Brain microvascular endothelial cell (primary cell): ENCODE data around the gene SERPIND1.

Source experiments
- DNase-seq: peaks from one replicate; pipeline ENCODE4 v3.0.0-alpha.2; 2020
- H3K27ac ChIP-seq: fragments of 250-450 bp; sonication (Bioruptor Pico); 2 replicates; pipeline ENCODE4 v1.5.1; 2020; ENCODE audit warnings: mild to moderate bottlenecking, moderate library complexity
- H3K27me3 ChIP-seq: fragments of 250-450 bp; sonication (Bioruptor Pico); replicated peaks from 2 replicates; pipeline ENCODE4 v1.5.1; 2020; ENCODE audit warnings: mild to moderate bottlenecking
- H3K36me3 ChIP-seq: fragments of 250-450 bp; sonication (Bioruptor Pico); replicated peaks from 2 replicates; pipeline ENCODE4 v1.5.1; 2020; ENCODE audit warnings: mild to moderate bottlenecking
- H3K4me3 ChIP-seq: 2 replicates; pipeline ENCODE4 v1.5.1; 2011; ENCODE audit warnings: low read depth, mild to moderate bottlenecking, control low read depth, low read length, moderate library complexity
- in situ Hi-C: cut with HindIII; loops from 2 replicates; pipeline ENCODE4 v1.10.0; 2017; ENCODE audit warnings: low sequenced_read_pairs, low pct_ligation_motif_present
- TF ChIP-seq, protein P1 (sequence below): IDR thresholded peaks from 2 replicates; pipeline ENCODE4 v1.5.1; 2011; ENCODE audit warnings: low read depth, mild to moderate bottlenecking, moderate library complexity, low read length, control low read depth, inconsistent platforms; ENCODE audit errors: missing control alignments

SERPIND1 gene

DNA sequence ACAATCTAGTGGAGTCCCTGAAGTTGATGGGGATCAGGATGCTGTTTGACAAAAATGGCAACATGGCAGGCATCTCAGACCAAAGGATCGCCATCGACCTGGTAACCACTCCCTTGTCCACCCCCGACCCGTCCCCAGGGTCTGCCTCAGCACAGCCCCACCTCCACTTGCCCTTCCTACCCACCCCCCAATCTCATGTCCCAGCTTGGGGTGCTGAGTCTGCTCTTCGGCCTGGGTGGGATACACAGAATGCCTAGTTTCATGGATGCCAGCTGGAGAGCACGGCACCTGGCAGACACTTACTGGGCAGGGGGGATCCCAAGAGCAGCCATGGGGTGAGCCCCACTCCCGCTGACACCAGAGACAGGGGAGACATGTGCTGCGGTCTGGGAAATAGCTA lies 12.1 kb downstream of the SERPIND1 start:
- no peak overlapping the region for H3K27ac ChIP-seq
- no peak overlapping the region for H3K4me3 ChIP-seq
- TF ChIP-seq, protein P1, sequence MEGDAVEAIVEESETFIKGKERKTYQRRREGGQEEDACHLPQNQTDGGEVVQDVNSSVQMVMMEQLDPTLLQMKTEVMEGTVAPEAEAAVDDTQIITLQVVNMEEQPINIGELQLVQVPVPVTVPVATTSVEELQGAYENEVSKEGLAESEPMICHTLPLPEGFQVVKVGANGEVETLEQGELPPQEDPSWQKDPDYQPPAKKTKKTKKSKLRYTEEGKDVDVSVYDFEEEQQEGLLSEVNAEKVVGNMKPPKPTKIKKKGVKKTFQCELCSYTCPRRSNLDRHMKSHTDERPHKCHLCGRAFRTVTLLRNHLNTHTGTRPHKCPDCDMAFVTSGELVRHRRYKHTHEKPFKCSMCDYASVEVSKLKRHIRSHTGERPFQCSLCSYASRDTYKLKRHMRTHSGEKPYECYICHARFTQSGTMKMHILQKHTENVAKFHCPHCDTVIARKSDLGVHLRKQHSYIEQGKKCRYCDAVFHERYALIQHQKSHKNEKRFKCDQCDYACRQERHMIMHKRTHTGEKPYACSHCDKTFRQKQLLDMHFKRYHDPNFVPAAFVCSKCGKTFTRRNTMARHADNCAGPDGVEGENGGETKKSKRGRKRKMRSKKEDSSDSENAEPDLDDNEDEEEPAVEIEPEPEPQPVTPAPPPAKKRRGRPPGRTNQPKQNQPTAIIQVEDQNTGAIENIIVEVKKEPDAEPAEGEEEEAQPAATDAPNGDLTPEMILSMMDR = no peak
- no peaks in the 10 kb centered on the region for H3K27me3 ChIP-seq
- peaks cover 29% of the 10 kb centered on the region for H3K36me3 ChIP-seq
- no peak for DNase-seq
- in situ Hi-C loops = no loop called here

DNA sequence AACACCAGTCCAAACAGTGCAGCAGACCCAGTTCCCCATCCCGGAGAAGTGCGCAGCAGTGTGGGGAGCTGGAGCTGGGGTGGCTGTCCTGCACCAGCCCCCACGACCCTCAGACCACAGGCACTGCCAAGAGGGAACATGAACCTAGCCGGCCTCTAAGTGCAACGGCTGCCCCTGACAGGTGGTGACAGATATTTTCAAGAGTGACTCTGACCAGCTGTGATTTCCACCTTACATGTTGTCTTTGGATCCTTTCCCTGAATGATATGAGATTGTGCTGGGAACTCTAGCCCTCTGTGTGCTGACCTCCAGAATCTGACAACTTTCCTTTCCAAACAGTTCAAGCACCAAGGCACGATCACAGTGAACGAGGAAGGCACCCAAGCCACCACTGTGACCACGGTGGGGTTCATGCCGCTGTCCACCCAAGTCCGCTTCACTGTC lies 12.6 kb downstream of the SERPIND1 start:
- Histone ChIP-seq H3K36me3 (peaks cover 32% of the 10 kb centered on the region), H3K4me3 (no peak overlapping the region), H3K27ac (no peak overlapping the region), H3K27me3 (no peaks in the 10 kb centered on the region)
- TF ChIP-seq, protein P1 = no peak
- in situ Hi-C loops = no loop called here
- DNase-seq = no peak

DNA sequence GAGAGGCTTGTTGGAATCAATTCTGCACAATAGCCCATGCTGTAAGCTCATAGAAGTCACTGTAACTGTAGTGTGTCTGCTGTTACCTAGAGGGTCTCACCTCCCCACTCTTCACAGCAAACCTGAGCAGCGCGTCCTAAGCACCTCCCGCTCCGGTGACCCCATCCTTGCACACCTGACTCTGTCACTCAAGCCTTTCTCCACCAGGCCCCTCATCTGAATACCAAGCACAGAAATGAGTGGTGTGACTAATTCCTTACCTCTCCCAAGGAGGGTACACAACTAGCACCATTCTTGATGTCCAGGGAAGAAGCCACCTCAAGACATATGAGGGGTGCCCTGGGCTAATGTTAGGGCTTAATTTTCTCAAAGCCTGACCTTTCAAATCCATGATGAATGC lies 13.3 kb downstream of the SERPIND1 start:
- DNase-seq = no peak
- peaks cover 32% of the 10 kb centered on the region for H3K36me3 ChIP-seq
- in situ Hi-C loops = no loop called here
- H3K27ac ChIP-seq = no peak overlapping the region
- TF ChIP-seq, protein P1 = no peak
- H3K27me3 ChIP-seq = no peaks in the 10 kb centered on the region
- H3K4me3 ChIP-seq = no peak overlapping the region

- TF ChIP-seq, protein P1 = no peak
- DNase-seq = no peak
- no peak overlapping the region for H3K4me3 ChIP-seq
- peaks cover 37% of the 10 kb centered on the region for H3K36me3 ChIP-seq
- in situ Hi-C loops = no loop called here
- no peaks in the 10 kb centered on the region for H3K27me3 ChIP-seq
- no peak overlapping the region for H3K27ac ChIP-seq
These were observed 14.1 kb downstream of the SERPIND1 start for GRCh38 chr22:20787746-20788626.

DNA sequence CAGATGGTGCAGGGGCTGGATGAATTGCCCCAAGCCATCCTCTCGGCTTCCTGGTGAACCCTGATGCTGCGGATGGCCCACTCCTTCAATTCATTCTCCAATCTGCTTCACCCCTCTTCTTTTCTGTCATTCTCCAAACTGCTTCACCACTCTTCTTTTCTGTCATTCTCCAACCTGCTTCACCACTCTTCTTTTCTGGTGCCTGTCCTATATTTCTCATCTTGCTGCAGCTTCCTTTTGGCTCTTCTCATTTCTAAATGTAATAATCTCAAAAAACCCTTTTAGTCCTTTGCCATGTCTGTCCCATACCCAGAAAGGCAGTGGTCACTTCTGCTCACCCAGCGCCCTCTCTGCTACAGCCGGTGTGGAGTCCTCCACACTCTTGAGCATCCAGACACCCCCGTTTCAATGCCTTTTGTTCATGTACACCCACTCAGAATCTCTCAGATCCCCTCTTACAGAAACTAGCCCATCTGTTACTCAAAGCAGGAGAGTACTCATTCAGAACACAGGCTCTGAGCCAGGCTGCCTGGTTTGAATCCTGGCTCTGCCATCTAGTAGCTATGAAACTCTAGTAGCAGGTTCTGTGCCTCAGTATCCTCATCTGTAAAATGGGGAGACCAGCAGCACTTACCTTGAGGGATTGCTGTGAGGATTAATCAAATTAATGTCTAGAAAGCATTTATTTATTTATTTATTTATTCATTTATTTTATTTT lies 14.9 kb downstream of the SERPIND1 start:
- no peak overlapping the region for H3K27ac ChIP-seq
- DNase-seq = no peak
- TF ChIP-seq, protein P1 = no peak
- in situ Hi-C loops = no loop called here
- H3K36me3 ChIP-seq = peaks cover 38% of the 10 kb centered on the region
- no peak overlapping the region for H3K4me3 ChIP-seq
- no peaks in the 10 kb centered on the region for H3K27me3 ChIP-seq
